Hypothalamus (tissue), 51 donors: ENCODE measurements around the gene SRGN.

ENCODE experiments used
- DNase-seq, 51 donors: peaks; one replicate each; lab custom pipeline; 2025; lab: John Stamatoyannopoulos, UW

SRGN gene

GRCh38 chr10:69088801-69089501 is 1.0 kb downstream of the SRGN start:
- DNase-seq, result no peak

GRCh38 chr10:69089638-69090599 is 2.0 kb downstream of the SRGN start:
- DNase-seq, result peak in 3 of 51 donors; percentile 0 to 7 (median 6)

DNA sequence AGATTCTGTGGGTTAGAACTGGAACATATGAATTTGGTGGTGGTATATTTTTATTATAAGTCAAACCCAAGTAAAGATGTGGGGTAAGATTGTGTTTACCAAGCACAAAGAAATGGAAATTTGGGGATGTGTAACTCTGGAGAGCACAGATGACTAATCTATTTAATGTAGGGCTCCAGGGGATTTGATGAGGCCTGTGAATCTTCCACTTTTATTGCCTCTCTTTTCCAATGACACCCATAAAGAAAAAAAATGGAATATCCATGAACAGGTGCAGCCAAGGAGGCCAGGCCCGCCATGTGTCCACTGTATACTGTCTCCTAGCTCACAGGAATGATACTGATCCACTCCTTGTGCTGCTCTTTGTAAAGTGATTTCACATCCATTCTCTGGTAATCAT is 2.8 kb downstream of the SRGN start:
- DNase-seq, result no peak

GRCh38 chr10:69091143-69091651 is 3.3 kb downstream of the SRGN start:
- no peak for DNase-seq

- peak in 25 of 51 donors; percentile 3 to 64 (median 26) for DNase-seq
These were observed 5.3 kb downstream of the SRGN start for GRCh38 chr10:69092959-69093850.

- DNase-seq, result no peak
These were observed 6.0 kb downstream of the SRGN start for GRCh38 chr10:69093933-69094332.

DNA sequence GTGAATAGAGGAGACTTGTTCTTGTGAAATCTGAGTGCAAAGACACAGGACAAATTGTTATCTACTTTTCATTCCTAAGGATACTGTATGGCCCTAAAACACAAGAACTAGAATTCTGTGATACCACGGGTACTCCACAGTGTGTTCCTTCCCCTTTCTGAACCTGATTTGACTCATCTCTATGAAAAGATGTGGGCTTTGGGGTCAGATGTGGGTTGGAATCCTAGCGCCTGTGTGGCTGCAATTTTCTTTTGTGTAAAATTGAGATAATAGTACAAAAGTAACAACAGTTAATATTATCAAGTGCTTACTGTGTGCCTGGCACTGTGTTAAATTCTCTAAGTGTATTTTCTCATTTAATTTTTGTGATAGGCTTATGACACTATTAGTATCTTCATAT is 8.1 kb downstream of the SRGN start:
- DNase-seq, result no peak

GRCh38 chr10:69097729-69098128 is 9.8 kb downstream of the SRGN start:
- no peak for DNase-seq

DNA sequence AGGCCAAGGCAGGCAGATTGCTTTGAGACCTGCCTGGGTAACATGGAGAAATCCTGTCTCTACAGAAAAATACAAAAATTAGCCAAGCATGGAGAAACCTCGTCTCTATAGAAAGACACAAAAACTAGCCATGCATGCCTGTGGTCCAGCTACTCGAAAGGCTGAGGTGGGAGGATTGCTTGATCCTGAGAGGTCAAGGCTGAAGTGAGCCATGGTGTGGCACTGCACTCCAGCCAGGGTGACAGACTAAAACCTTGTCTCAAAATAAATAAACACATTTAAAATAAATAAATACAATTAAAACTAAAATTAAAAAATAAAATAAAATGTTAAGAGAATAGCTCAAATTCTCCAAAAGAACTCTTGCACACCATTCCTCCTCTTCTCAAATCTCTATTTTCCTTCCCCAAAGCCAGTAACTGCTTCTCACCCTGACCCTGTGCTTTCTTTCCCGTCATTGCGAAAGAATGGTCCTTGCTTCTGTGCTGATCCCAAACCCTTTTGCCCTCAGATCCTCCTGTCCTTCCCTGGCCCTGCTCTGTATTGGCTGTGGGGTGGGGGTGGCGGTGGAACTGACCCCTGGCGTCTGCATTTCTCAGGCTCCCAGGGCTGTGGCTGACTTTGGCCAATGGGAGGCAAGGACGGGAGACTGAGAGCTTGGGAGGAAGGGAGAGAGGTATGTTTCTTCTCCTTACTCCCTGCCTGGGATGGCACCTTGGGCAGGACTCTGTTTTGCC is 12.4 kb downstream of the SRGN start:
- no peak for DNase-seq

- DNase-seq, result no peak
These were observed 13.7 kb downstream of the SRGN start for GRCh38 chr10:69101451-69102095.

DNA sequence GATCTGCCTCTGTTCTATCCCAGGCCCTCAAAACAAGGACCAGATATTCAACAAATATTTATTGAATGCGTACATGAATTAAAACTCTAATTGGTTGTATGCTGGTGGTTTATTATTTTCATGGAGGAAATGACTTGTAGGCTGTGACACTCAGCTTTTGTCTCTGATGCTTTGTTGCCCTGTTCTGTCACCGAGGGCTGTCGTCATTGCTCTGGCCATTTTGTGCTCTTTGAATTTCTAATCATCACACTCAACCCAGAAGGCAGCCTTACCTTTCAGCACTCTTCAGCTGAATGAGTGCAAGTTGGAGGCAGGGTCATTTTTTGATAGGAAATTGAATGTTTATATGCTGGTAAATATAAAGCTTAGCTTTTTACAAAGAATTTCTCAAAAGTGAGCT is 14.5 kb downstream of the SRGN start:
- DNase-seq, result no peak

DNA sequence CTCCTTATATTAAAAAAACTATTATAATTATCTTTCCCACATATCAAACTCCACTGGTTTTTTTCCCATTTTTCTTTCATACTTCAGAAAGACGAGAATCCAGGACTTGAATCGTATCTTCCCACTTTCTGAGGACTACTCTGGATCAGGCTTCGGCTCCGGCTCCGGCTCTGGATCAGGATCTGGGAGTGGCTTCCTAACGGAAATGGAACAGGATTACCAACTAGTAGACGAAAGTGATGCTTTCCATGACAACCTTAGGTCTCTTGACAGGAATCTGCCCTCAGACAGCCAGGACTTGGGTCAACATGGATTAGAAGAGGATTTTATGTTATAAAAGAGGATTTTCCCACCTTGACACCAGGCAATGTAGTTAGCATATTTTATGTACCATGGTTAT is 15.9 kb downstream of the SRGN start:
- DNase-seq, result no peak

- no peak for DNase-seq
These were observed 17.3 kb downstream of the SRGN start for GRCh38 chr10:69104994-69105790.

DNA sequence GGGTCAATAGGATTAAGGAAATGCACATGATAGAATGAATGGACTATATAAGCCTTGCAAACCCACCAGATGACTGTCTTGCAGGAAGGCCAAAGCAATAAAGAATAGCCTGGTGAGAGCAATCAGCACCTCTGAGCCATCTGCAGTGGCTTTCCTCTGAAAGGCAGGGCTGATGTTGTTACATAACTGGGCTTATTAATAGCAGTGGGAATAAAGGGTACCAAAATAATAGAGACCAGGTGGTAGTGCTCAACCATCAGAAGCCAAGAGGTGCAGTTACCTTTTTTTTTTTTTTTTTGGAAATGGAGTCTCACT is 19.2 kb downstream of the SRGN start:
- DNase-seq, result no peak

- DNase-seq, result no peak
These were observed 19.8 kb downstream of the SRGN start for GRCh38 chr10:69107699-69108098.

DNA sequence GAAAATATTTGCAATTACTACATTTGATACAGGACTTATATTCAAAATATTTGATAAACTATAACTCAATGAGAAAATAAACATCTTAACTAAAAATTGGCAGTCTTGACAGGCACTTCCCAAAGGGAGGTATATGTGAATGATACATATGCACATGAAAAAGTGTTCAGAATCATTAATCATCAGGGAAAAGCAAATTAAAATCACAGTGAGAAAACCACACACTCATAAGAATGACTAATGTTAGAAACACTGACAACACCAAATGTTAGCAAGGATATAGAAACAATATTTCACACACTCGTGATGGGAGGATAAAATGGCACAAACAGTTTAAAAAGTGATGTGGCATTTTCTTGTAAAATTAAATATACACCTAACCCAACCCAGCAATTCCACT is 32.0 kb downstream of the SRGN start:
- DNase-seq, result no peak

- peak in 6 of 51 donors; percentile 37 to 75 (median 60) for DNase-seq
These were observed 35.4 kb downstream of the SRGN start for GRCh38 chr10:69123306-69123746.

GRCh38 chr10:69123747-69124562 is 36.1 kb downstream of the SRGN start, which contains the start of gene VPS26A:
Gene VPS26A, plus strand, starts transcription at chr10:69124178. Its CDS starts 100 bp downstream, at chr10:69124278.
- peak; percentile 89 to 100 (median 99) for DNase-seq
